Measurements from ENCODE around the gene PKNOX2.

The PKNOX2 gene

GRCh38 chr11:125250318-125251213 is 86.0 kb downstream of the PKNOX2 start:
- DNase-seq (ENCODE audit: low read depth) = no peak
- H3K4me3 ChIP-seq (replicated peaks; ENCODE audit: low read depth, low read length) = no peak overlapping the region
- no peak for TF ChIP-seq CTCF (IDR thresholded peaks at IDR 0.05; ENCODE audit: low read length, missing control alignments)

- no peak for DNase-seq (ENCODE audit: low read depth)
- TF ChIP-seq CTCF (IDR thresholded peaks at IDR 0.05; ENCODE audit: low read length, missing control alignments) = no peak
- H3K4me3 ChIP-seq (replicated peaks; ENCODE audit: low read depth, low read length) = no peak overlapping the region
Measured at GRCh38 chr11:125251214-125251545, 86.6 kb downstream of the PKNOX2 start.

GRCh38 chr11:125251956-125252355 is 87.4 kb downstream of the PKNOX2 start:
- H3K4me3 ChIP-seq (replicated peaks; ENCODE audit: low read depth, low read length) = no peak overlapping the region
- DNase-seq (ENCODE audit: low read depth) = no peak
- no peak for TF ChIP-seq CTCF (IDR thresholded peaks at IDR 0.05; ENCODE audit: low read length, missing control alignments)

GRCh38 chr11:125253289-125253688 is 88.7 kb downstream of the PKNOX2 start:
- TF ChIP-seq CTCF (IDR thresholded peaks at IDR 0.05; ENCODE audit: low read length, missing control alignments) = no peak
- DNase-seq (ENCODE audit: low read depth) = no peak
- no peak overlapping the region for H3K4me3 ChIP-seq (replicated peaks; ENCODE audit: low read depth, low read length)

GRCh38 chr11:125253795-125254525 is 89.4 kb downstream of the PKNOX2 start:
- TF ChIP-seq CTCF (IDR thresholded peaks at IDR 0.05; ENCODE audit: low read length, missing control alignments) = no peak
- no peak overlapping the region for H3K4me3 ChIP-seq (replicated peaks; ENCODE audit: low read depth, low read length)
- no peak for DNase-seq (ENCODE audit: low read depth)

- no peak for DNase-seq (ENCODE audit: low read depth)
- H3K4me3 ChIP-seq (replicated peaks; ENCODE audit: low read depth, low read length) = no peak overlapping the region
- no peak for TF ChIP-seq CTCF (IDR thresholded peaks at IDR 0.05; ENCODE audit: low read length, missing control alignments)
Measured at GRCh38 chr11:125256541-125257189, 92.1 kb downstream of the PKNOX2 start.

Data from fibroblast of pulmonary artery (primary cell).